K562 (cell line): Measurements from ENCODE around the gene MRPS30. TPM values are rescaled to one million over a fixed set of nuclear protein-coding genes. Genes with fewer than 3 reads are reported as not detected.
"Not testable (repeated sequence)": the region's sequence is repeated elsewhere in the genome, so short reads cannot be mapped to it uniquely, and the experiment has no call there.

ENCODE experiments used
- ATAC-seq: fragments of 200-7000 bp; cut with Tn5 transposase; 3 replicates; pipeline ENCODE4 v1.9.1; 2020; ENCODE audit warnings: moderate library complexity
- BruUV-seq: library from RNA; stranded (reverse); fragments of 400-500 nt; replicated peaks from 2 replicates; lab custom pipeline; 2021; lab: Mats Ljungman, UMichigan
- CTCF ChIA-PET: fragments of 300-600 bp; formaldehyde crosslinking; extraction: SDS; loops from one replicate; lab custom pipeline; 2021; ENCODE audit warnings: low intra/inter-chr PET ratio; lab: Yijun Ruan, JAX
- POLR2A ChIA-PET: fragments of 300-600, 350-650 bp; sonication (Branson Sonifier 250); formaldehyde crosslinking; extraction: SDS; loops from one replicate; lab custom pipeline; 2021; ENCODE audit warnings: antibody characterized with exemption, inconsistent platforms; lab: Yijun Ruan, JAX
- DNase-seq, 4 experiments: peaks; one replicate each; pipeline versions ENCODE4 v3.0.0 to v3.0.0-alpha.2; 2011 to 2018; ENCODE audit warnings: low spot score in 3 of 4, mixed read lengths in 3 of 4; ENCODE audit errors: extremely low read depth in 1 of 4
- FAIRE-seq: peaks from 2 replicates; lab custom pipeline; 2011; peaks lifted over from hg19 to GRCh38; lab: Jason Lieb, UNC
- H2AFZ ChIP-seq: 2 replicates; pipeline ENCODE4 v1.6.0; 2011; ENCODE audit warnings: low read depth, low read length, control low read depth, inconsistent platforms
- H3K27ac ChIP-seq: fragments of 200-600 bp; 3 replicates; pipeline ENCODE4 v1.8.0; 2011; ENCODE audit warnings: low read depth, mild to moderate bottlenecking, control low read depth, inconsistent platforms, low read length, moderate library complexity, mixed read lengths; ENCODE audit errors: extremely low read depth
- H3K27me3 ChIP-seq, 2 experiments: fragments of 300-600 bp in 1 of 2; 2 replicates in 1 of 2; 3 replicates in 1 of 2; pipeline versions ENCODE4 v1.6.0 to v1.8.0; 2011; ENCODE audit warnings: inconsistent platforms in 2 of 2, low read length in 2 of 2, mild to moderate bottlenecking in 1 of 2, mixed read lengths in 1 of 2, moderate library complexity in 1 of 2; ENCODE audit not compliant: control insufficient read depth in 2 of 2, insufficient read depth in 2 of 2
- H3K36me3 ChIP-seq: fragments of 300-600 bp; 3 replicates; pipeline ENCODE4 v1.8.0; 2011; ENCODE audit warnings: mild to moderate bottlenecking, low read length, inconsistent platforms; ENCODE audit not compliant: control insufficient read depth, insufficient read depth
- H3K4me1 ChIP-seq, 2 experiments: fragments of 200-600 bp in 1 of 2; replicated peaks in 1 of 2; 2 replicates in 1 of 2; 3 replicates in 1 of 2; pipeline versions ENCODE4 v1.5.1 to v1.8.0; 2011; ENCODE audit warnings: inconsistent platforms in 2 of 2, low read length in 2 of 2, mild to moderate bottlenecking in 1 of 2, mixed read lengths in 1 of 2, moderate library complexity in 1 of 2; ENCODE audit not compliant: control insufficient read depth in 2 of 2, insufficient read depth in 2 of 2
- H3K4me2 ChIP-seq: 2 replicates; pipeline ENCODE4 v1.6.1; 2011; ENCODE audit warnings: low read length, control low read depth, inconsistent platforms, mixed read lengths; ENCODE audit not compliant: insufficient read depth
- H3K4me3 ChIP-seq: fragments of 200-600 bp; sonication (generic), shearing (Covaris generic); 2 replicates; pipeline ENCODE4 v1.5.1; 2016; ENCODE audit warnings: control low read depth, inconsistent platforms
- H3K79me2 ChIP-seq: fragments of 200-600 bp; 3 replicates; pipeline ENCODE4 v1.8.0; 2011; ENCODE audit warnings: low read length, inconsistent platforms; ENCODE audit not compliant: control insufficient read depth, insufficient read depth
- H3K9ac ChIP-seq, 2 experiments: 2 replicates each; pipeline versions ENCODE4 v1.6.0 to v1.6.1; 2011; ENCODE audit warnings: low read depth in 2 of 2, low read length in 2 of 2, control low read depth in 1 of 2, inconsistent platforms in 1 of 2, mild to moderate bottlenecking in 1 of 2, mixed read lengths in 1 of 2; ENCODE audit not compliant: insufficient read depth in 1 of 2
- H3K9me1 ChIP-seq: one replicate; pipeline ENCODE4 v1.6.0; 2011; ENCODE audit warnings: inconsistent platforms, mild to moderate bottlenecking, low read length, moderate library complexity; ENCODE audit not compliant: control insufficient read depth, insufficient read depth
- H3K9me3 ChIP-seq: replicated peaks from 2 replicates; pipeline ENCODE4 v1.5.1; 2011; ENCODE audit warnings: low read depth, low read length, inconsistent platforms; ENCODE audit not compliant: control insufficient read depth, insufficient read depth
- H4K20me1 ChIP-seq: replicated peaks from 2 replicates; pipeline ENCODE4 v1.6.1; 2011; ENCODE audit warnings: low read length, inconsistent platforms, mixed read lengths; ENCODE audit not compliant: control insufficient read depth, insufficient read depth
- CHAMP1 ChIP-seq: fragments of 450-650 bp; IDR thresholded peaks from 2 replicates; pipeline ENCODE4 v1.6.1; 2016; ENCODE audit warnings: mild to moderate bottlenecking
- E2F6 ChIP-seq, 2 experiments: IDR thresholded peaks; 2 replicates each; pipeline ENCODE4 v1.6.1; 2011; ENCODE audit warnings: borderline replicate concordance in 1 of 2, control low read depth in 1 of 2, low read depth in 1 of 2, low read length in 1 of 2, mild to moderate bottlenecking in 1 of 2, mixed read lengths in 1 of 2, moderate library complexity in 1 of 2; ENCODE audit not compliant: insufficient read depth in 1 of 2, insufficient read length in 1 of 2, poor library complexity in 1 of 2, severe bottlenecking in 1 of 2; ENCODE audit errors: extremely low read depth in 1 of 2
- EP400 ChIP-seq: fragments of 450-650 bp; IDR thresholded peaks from 2 replicates; pipeline ENCODE4 v1.6.1; 2017; ENCODE audit warnings: antibody characterized with exemption, mild to moderate bottlenecking, moderate library complexity
- HDAC3 ChIP-seq: fragments of 450-650 bp; IDR thresholded peaks from 2 replicates; pipeline ENCODE4 v1.6.1; 2018; ENCODE audit warnings: borderline replicate concordance, mild to moderate bottlenecking, moderate library complexity; ENCODE audit not compliant: partially characterized antibody
- HOMEZ ChIP-seq: fragments of 250-450 bp; sonication (Bioruptor Pico); IDR thresholded peaks from 2 replicates; pipeline ENCODE4 v1.4.0; 2020; ENCODE audit warnings: mild to moderate bottlenecking, moderate library complexity
- KDM4B ChIP-seq, 2 experiments: fragments of 450-650 bp in 1 of 2; sonication (generic) in 1 of 2; IDR thresholded peaks; 2 replicates each; pipeline ENCODE4 v1.6.1; 2016 to 2017; ENCODE audit warnings: borderline replicate concordance in 2 of 2, antibody characterized with exemption in 1 of 2, low read depth in 1 of 2, mild to moderate bottlenecking in 1 of 2
- PML ChIP-seq: IDR thresholded peaks from 2 replicates; pipeline ENCODE4 v1.6.1; 2012; ENCODE audit warnings: low read length, inconsistent platforms
- SMARCA4 ChIP-seq: fragments of 450-650 bp; IDR thresholded peaks from 2 replicates; pipeline ENCODE4 v1.6.1; 2016
- ZKSCAN1 ChIP-seq: fragments of 150-350 bp; IDR thresholded peaks from 2 replicates; pipeline ENCODE4 v1.6.1; 2016; ENCODE audit warnings: low read depth, low read length
- ZNF436 ChIP-seq: fragments of 250-450, 450-650 bp; sonication (Bioruptor Pico); formaldehyde crosslinking; IDR thresholded peaks from 2 replicates; pipeline ENCODE4 v1.7.0; 2020; ENCODE audit warnings: mild to moderate bottlenecking
- WGBS: fragments of 100-300 bp; shearing (Covaris generic); methylation state at CpG from one replicate; pipeline ENCODE4 v1.1.6; 2016; ENCODE audit warnings: low coverage, mixed read lengths; ENCODE audit not compliant: insufficient coverage; ENCODE audit errors: missing lambda C conversion rate; 5-methylcytosine and 5-hydroxymethylcytosine counted together
- in situ Hi-C: fragments of 300-500 bp; cut with MboI; formaldehyde crosslinking; loops from 4 replicates; pipeline ENCODE4 v1.15.0; 2018; ENCODE audit warnings: inconsistent platforms, mixed read lengths
- intact Hi-C: fragments of 100-400 bp; cut with micrococcal nuclease; formaldehyde crosslinking; loops from 2 replicates; pipeline ENCODE4 v1.14.2; 2022
- polyA plus RNA-seq, 8 experiments: library from polyadenylated mRNA; depleted of rRNA in 4 of 8; stranded (reverse) in 5 of 8; unstranded in 3 of 8; fragments of >200 nt; fragmentation: Nextera tagmentation in 2 of 8; fragmentation: Illumina TruSeq in 1 of 8; extraction: Ambion mirVana in 2 of 8; extraction: Trizol in 1 of 8; gene quantifications; 2 replicates each; pipeline versions ENCODE4 v1.2.1 to v1.2.3, GENCODE V29; 2011 to 2014; ENCODE audit warnings: inconsistent platforms in 1 of 8, missing spikeins in 1 of 8
- total RNA-seq, 7 experiments: library from RNA; depleted of rRNA in 6 of 7; stranded (reverse); fragments of >200 nt in 6 of 7; fragmentation: Illumina TruSeq in 2 of 7; extraction: Trizol in 2 of 7; gene quantifications; 2 replicates each; pipeline versions ENCODE4 v1.2.1 to v1.2.3, GENCODE V29; 2011 to 2021; ENCODE audit warnings: low replicate concordance in 1 of 7

Gene MRPS30
- total and polyA plus RNA-seq, 9 of the 15 experiments (the other 6 are each of a cell fraction or from before 2014, with no cell fraction given): 24.3 to 145 (median 114) TPM

GRCh38 chr5:44792031-44792673 lies 16.6 kb upstream of the MRPS30 start:
- CTCF ChIA-PET, H3K36me3 ChIP-seq, BruUV-seq, H3K27ac ChIP-seq, H4K20me1 ChIP-seq, H3K79me2 ChIP-seq, in situ Hi-C loops, H2AFZ ChIP-seq, DNase-seq, H3K27me3 ChIP-seq, intact Hi-C loops, H3K9me1 ChIP-seq, H3K9me3 ChIP-seq, H3K9ac ChIP-seq, ATAC-seq, H3K4me1 ChIP-seq, H3K4me3 ChIP-seq, H3K4me2 ChIP-seq, POLR2A ChIA-PET, FAIRE-seq: not testable (repeated sequence)
- WGBS: 19% methylated on average over 8 of the region's 8 CpGs

GRCh38 chr5:44794371-44794770 lies 14.4 kb upstream of the MRPS30 start:
- no peak overlapping the region for H3K4me2 ChIP-seq
- H3K4me1 ChIP-seq: 0 out of 5 replicates have a peak, but pooled peaks cover 0 to 2% of the 10 kb centered on the region in 2 experiments
- no TSS peak for BruUV-seq
- H3K27me3 ChIP-seq: no peaks in the 10 kb centered on the region
- CTCF ChIA-PET: no interaction called here
- no peaks in the 10 kb centered on the region for H3K9me1 ChIP-seq
- no peaks in the 10 kb centered on the region for H3K36me3 ChIP-seq
- intact Hi-C loops (no loop called here), in situ Hi-C loops (no loop called here)
- no peak overlapping the region for H2AFZ ChIP-seq
- FAIRE-seq (no peak), DNase-seq (no peak), ATAC-seq (no peak)
- H3K79me2 ChIP-seq: no peaks in the 10 kb centered on the region
- no peak overlapping the region for H3K4me3 ChIP-seq
- H3K9ac ChIP-seq: no peak overlapping the region
- WGBS: 33% methylated on average over 1 of the region's 1 CpG
- no peaks in the 10 kb centered on the region for H4K20me1 ChIP-seq
- H3K9me3 ChIP-seq: no peaks in the 10 kb centered on the region; the same call in 1 of the 2 replicates
- POLR2A ChIA-PET: no interaction called here
- H3K27ac ChIP-seq: no peak overlapping the region
- TF ChIP-seq SMARCA4 (no peak), CHAMP1 (no peak), HOMEZ (CRISPR knock-in tag) (no peak), KDM4B (IDR thresholded peaks at IDR 0.05; ENCODE audit: borderline replicate concordance in 2 of 2, low read depth in 1 of 2) (no peak), ZNF436 (no peak), PML (no peak), HDAC3 (no peak), E2F6 (IDR thresholded peaks at IDR 0.05; ENCODE audit: borderline replicate concordance in 1 of 2, extremely low read depth in 1 of 2, insufficient read depth in 1 of 2, insufficient read length in 1 of 2, low read depth in 1 of 2, low read length in 1 of 2, poor library complexity in 1 of 2, severe bottlenecking in 1 of 2) (no peak), ZKSCAN1 (no peak), EP400 (no peak)
